GM23338 (cell line): ENCODE results near the gene SIRT4.

Experiments
- EZH2 ChIP-seq: fragments of 200-600 bp; sonication (generic); IDR thresholded peaks from one replicate; pipeline ENCODE4 v1.8.0; 2017; ENCODE audit warnings: antibody characterized with exemption, mild to moderate bottlenecking, low read depth; ENCODE audit not compliant: unreplicated experiment
- EZH2phosphoT487 ChIP-seq: fragments of 200-600 bp; sonication (generic); IDR thresholded peaks from one replicate; pipeline ENCODE4 v1.8.1; 2018; ENCODE audit warnings: antibody characterized with exemption; ENCODE audit not compliant: unreplicated experiment
- STAT1 ChIP-seq: IDR thresholded peaks from one replicate; pipeline ENCODE4 v1.6.1; 2016; ENCODE audit warnings: antibody characterized with exemption; ENCODE audit not compliant: unreplicated experiment
- ZNF331 ChIP-seq: fragments of 250-450 bp; sonication (Bioruptor Pico); IDR thresholded peaks from 2 replicates; pipeline ENCODE4 v1.5.0; 2020; ENCODE audit warnings: low read depth, mild to moderate bottlenecking, moderate library complexity
- TF ChIP-seq, protein P1 (sequence below), 2 experiments: fragments of 200-600 bp in 1 of 2; sonication (generic) in 1 of 2; conservative IDR thresholded peaks; 2 replicates each; pipeline versions ENCODE4 v1.5.1 to v1.6.1; 2016 to 2017; ENCODE audit warnings: antibody characterized with exemption in 2 of 2, low read depth in 2 of 2, mild to moderate bottlenecking in 2 of 2, moderate library complexity in 1 of 2
- TF ChIP-seq, protein P2 (sequence below): IDR thresholded peaks from one replicate; pipeline ENCODE4 v1.6.1; 2018; ENCODE audit warnings: antibody characterized with exemption; ENCODE audit not compliant: unreplicated experiment

- TF ChIP-seq, protein P1, sequence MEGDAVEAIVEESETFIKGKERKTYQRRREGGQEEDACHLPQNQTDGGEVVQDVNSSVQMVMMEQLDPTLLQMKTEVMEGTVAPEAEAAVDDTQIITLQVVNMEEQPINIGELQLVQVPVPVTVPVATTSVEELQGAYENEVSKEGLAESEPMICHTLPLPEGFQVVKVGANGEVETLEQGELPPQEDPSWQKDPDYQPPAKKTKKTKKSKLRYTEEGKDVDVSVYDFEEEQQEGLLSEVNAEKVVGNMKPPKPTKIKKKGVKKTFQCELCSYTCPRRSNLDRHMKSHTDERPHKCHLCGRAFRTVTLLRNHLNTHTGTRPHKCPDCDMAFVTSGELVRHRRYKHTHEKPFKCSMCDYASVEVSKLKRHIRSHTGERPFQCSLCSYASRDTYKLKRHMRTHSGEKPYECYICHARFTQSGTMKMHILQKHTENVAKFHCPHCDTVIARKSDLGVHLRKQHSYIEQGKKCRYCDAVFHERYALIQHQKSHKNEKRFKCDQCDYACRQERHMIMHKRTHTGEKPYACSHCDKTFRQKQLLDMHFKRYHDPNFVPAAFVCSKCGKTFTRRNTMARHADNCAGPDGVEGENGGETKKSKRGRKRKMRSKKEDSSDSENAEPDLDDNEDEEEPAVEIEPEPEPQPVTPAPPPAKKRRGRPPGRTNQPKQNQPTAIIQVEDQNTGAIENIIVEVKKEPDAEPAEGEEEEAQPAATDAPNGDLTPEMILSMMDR (conservative IDR thresholded peaks at IDR 0.05; ENCODE audit: low read depth in 2 of 2): no peak
- no peak for TF ChIP-seq ZNF331 (CRISPR knock-in tag)
- TF ChIP-seq, protein P2, sequence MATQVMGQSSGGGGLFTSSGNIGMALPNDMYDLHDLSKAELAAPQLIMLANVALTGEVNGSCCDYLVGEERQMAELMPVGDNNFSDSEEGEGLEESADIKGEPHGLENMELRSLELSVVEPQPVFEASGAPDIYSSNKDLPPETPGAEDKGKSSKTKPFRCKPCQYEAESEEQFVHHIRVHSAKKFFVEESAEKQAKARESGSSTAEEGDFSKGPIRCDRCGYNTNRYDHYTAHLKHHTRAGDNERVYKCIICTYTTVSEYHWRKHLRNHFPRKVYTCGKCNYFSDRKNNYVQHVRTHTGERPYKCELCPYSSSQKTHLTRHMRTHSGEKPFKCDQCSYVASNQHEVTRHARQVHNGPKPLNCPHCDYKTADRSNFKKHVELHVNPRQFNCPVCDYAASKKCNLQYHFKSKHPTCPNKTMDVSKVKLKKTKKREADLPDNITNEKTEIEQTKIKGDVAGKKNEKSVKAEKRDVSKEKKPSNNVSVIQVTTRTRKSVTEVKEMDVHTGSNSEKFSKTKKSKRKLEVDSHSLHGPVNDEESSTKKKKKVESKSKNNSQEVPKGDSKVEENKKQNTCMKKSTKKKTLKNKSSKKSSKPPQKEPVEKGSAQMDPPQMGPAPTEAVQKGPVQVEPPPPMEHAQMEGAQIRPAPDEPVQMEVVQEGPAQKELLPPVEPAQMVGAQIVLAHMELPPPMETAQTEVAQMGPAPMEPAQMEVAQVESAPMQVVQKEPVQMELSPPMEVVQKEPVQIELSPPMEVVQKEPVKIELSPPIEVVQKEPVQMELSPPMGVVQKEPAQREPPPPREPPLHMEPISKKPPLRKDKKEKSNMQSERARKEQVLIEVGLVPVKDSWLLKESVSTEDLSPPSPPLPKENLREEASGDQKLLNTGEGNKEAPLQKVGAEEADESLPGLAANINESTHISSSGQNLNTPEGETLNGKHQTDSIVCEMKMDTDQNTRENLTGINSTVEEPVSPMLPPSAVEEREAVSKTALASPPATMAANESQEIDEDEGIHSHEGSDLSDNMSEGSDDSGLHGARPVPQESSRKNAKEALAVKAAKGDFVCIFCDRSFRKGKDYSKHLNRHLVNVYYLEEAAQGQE: no peak
- TF ChIP-seq STAT1: no peak
- TF ChIP-seq EZH2: no peak
- no peak for TF ChIP-seq EZH2phosphoT487
Measured at GRCh38 chr12:120353556-120354317, 51.6 kb downstream of the SIRT4 start.
